HAP-1 (cell line): ENCODE results near the gene ANKRD11.

Experiments
- DNase-seq, 2 experiments: peaks; one replicate each; pipeline ENCODE4 v3.0.0-alpha.2; 2016 to 2020; ENCODE audit warnings: low spot score in 2 of 2
- H3K27me3 ChIP-seq: fragments of 250-450 bp; sonication (Bioruptor Pico); 2 replicates; pipeline ENCODE4 v1.5.1; 2020; ENCODE audit warnings: low read depth, mild to moderate bottlenecking, moderate library complexity
- H3K36me3 ChIP-seq: fragments of 250-450 bp; sonication (Bioruptor Pico); replicated peaks from 2 replicates; pipeline ENCODE4 v1.5.1; 2020; ENCODE audit warnings: mild to moderate bottlenecking
- H3K4me1 ChIP-seq: fragments of 250-450 bp; sonication (Bioruptor Pico); 2 replicates; pipeline ENCODE4 v1.5.1; 2020; ENCODE audit warnings: mild to moderate bottlenecking
- H3K4me3 ChIP-seq: fragments of 250-450 bp; sonication (Bioruptor Pico); 2 replicates; pipeline ENCODE4 v1.5.1; 2020; ENCODE audit warnings: mild to moderate bottlenecking, moderate library complexity
- H3K9me3 ChIP-seq: fragments of 250-450 bp; sonication (Bioruptor Pico); 2 replicates; pipeline ENCODE4 v1.5.1; 2020; ENCODE audit warnings: mild to moderate bottlenecking, moderate library complexity
- in situ Hi-C: fragments of 300-500 bp; cut with MboI; formaldehyde crosslinking; loops from 3 replicates; pipeline ENCODE4 v1.14.3; 2020; ENCODE audit warnings: low sequenced_read_pairs, inconsistent platforms, mixed read lengths

The ANKRD11 gene

GRCh38 chr16:89375686-89376085, 114.7 kb downstream of the ANKRD11 start:
- no peak for DNase-seq
- H3K4me3 ChIP-seq, result no peak overlapping the region
- no peaks in the 10 kb centered on the region for H3K27me3 ChIP-seq
- no peaks in the 10 kb centered on the region for H3K9me3 ChIP-seq
- H3K36me3 ChIP-seq, result 0 out of 2 replicates have a peak, but pooled peaks cover 3% of the 10 kb centered on the region
- no peaks in the 10 kb centered on the region for H3K4me1 ChIP-seq
- in situ Hi-C loops, result no loop called here

GRCh38 chr16:89375021-89375420, 115.3 kb downstream of the ANKRD11 start:
- no peaks in the 10 kb centered on the region for H3K9me3 ChIP-seq
- no peak overlapping the region for H3K4me3 ChIP-seq
- H3K36me3 ChIP-seq, result 0 out of 2 replicates have a peak, but pooled peaks cover 3% of the 10 kb centered on the region
- H3K27me3 ChIP-seq, result no peaks in the 10 kb centered on the region
- H3K4me1 ChIP-seq, result no peaks in the 10 kb centered on the region
- no peak for DNase-seq
- in situ Hi-C loops, result no loop called here

- DNase-seq, result no peak
Observed at GRCh38 chr16:89374393-89374960, 115.9 kb downstream of the ANKRD11 start.

GRCh38 chr16:89373355-89374110, 116.8 kb downstream of the ANKRD11 start:
- Histone ChIP-seq H3K9me3 (no peaks in the 10 kb centered on the region), H3K4me1 (no peaks in the 10 kb centered on the region), H3K36me3 (peaks cover 3% of the 10 kb centered on the region; the same call in 1 of the 2 replicates), H3K27me3 (no peaks in the 10 kb centered on the region), H3K4me3 (no peak overlapping the region)
- in situ Hi-C loops, result loop anchor here (25.0 kb wide), 1 partner anchor 111 kb away; no protein-coding TSS in a partner anchor
- no peak for DNase-seq

More at GRCh38 chr16:89374393-89374960, 115.9 kb downstream of the ANKRD11 start:
- H3K4me1 ChIP-seq, result no peaks in the 10 kb centered on the region
- H3K9me3 ChIP-seq, result no peaks in the 10 kb centered on the region
- peaks cover 3% of the 10 kb centered on the region; the same call in 1 of the 2 replicates for H3K36me3 ChIP-seq
- in situ Hi-C loops, result loop anchor here (25.0 kb wide), 1 partner anchor 112 kb away; no protein-coding TSS in a partner anchor
- H3K27me3 ChIP-seq, result no peaks in the 10 kb centered on the region
- no peak overlapping the region for H3K4me3 ChIP-seq

- Histone ChIP-seq H3K36me3 (peaks cover 3% of the 10 kb centered on the region; the same call in 1 of the 2 replicates), H3K4me3 (no peak overlapping the region), H3K9me3 (no peaks in the 10 kb centered on the region), H3K4me1 (no peaks in the 10 kb centered on the region), H3K27me3 (no peaks in the 10 kb centered on the region)
- in situ Hi-C loops, result loop anchor here (25.0 kb wide), 1 partner anchor 110 kb away; no protein-coding TSS in a partner anchor
- no peak for DNase-seq
Observed at GRCh38 chr16:89371968-89372634, 118.3 kb downstream of the ANKRD11 start.

- in situ Hi-C loops, result loop anchor here (25.0 kb wide), 1 partner anchor 109 kb away; no protein-coding TSS in a partner anchor
- peaks cover 3% of the 10 kb centered on the region; the same call in 1 of the 2 replicates for H3K36me3 ChIP-seq
- DNase-seq, result no peak
- H3K27me3 ChIP-seq, result no peaks in the 10 kb centered on the region
- no peak overlapping the region for H3K4me3 ChIP-seq
- no peaks in the 10 kb centered on the region for H3K4me1 ChIP-seq
- no peaks in the 10 kb centered on the region for H3K9me3 ChIP-seq
Observed at GRCh38 chr16:89371386-89371785, 119.0 kb downstream of the ANKRD11 start.

GRCh38 chr16:89370601-89371000, 119.8 kb downstream of the ANKRD11 start:
- no peaks in the 10 kb centered on the region for H3K9me3 ChIP-seq
- H3K27me3 ChIP-seq, result no peaks in the 10 kb centered on the region
- DNase-seq, result no peak
- H3K4me3 ChIP-seq, result no peak overlapping the region
- H3K36me3 ChIP-seq, result peaks cover 3% of the 10 kb centered on the region; the same call in 1 of the 2 replicates
- H3K4me1 ChIP-seq, result no peaks in the 10 kb centered on the region
- in situ Hi-C loops, result loop anchor here (25.0 kb wide), 1 partner anchor 108 kb away; no protein-coding TSS in a partner anchor

- Histone ChIP-seq H3K4me1 (no peaks in the 10 kb centered on the region), H3K36me3 (peaks cover 3% of the 10 kb centered on the region; the same call in 1 of the 2 replicates), H3K4me3 (no peak overlapping the region), H3K9me3 (no peaks in the 10 kb centered on the region), H3K27me3 (no peaks in the 10 kb centered on the region)
- DNase-seq, result no peak
- in situ Hi-C loops, result loop anchor here (25.0 kb wide), 1 partner anchor 108 kb away; no protein-coding TSS in a partner anchor
Observed at GRCh38 chr16:89370081-89370511, 120.3 kb downstream of the ANKRD11 start.

- H3K4me3 ChIP-seq, result no peak overlapping the region
- peaks cover 3% of the 10 kb centered on the region; the same call in 1 of the 2 replicates for H3K36me3 ChIP-seq
- H3K9me3 ChIP-seq, result no peaks in the 10 kb centered on the region
- no peaks in the 10 kb centered on the region for H3K27me3 ChIP-seq
- in situ Hi-C loops, result loop anchor here (25.0 kb wide), 1 partner anchor 107 kb away; no protein-coding TSS in a partner anchor
- H3K4me1 ChIP-seq, result no peaks in the 10 kb centered on the region
- DNase-seq, result no peak
Observed at GRCh38 chr16:89369266-89369895, 121.0 kb downstream of the ANKRD11 start.

GRCh38 chr16:89368604-89369249, 121.6 kb downstream of the ANKRD11 start:
- in situ Hi-C loops, result loop anchor here (25.0 kb wide), 1 partner anchor 106 kb away; no protein-coding TSS in a partner anchor
- Histone ChIP-seq H3K27me3 (no peaks in the 10 kb centered on the region), H3K36me3 (peaks cover 3% of the 10 kb centered on the region; the same call in 1 of the 2 replicates), H3K4me1 (no peaks in the 10 kb centered on the region), H3K9me3 (no peaks in the 10 kb centered on the region), H3K4me3 (no peak overlapping the region)
- DNase-seq, result no peak

GRCh38 chr16:89367538-89367915, 122.8 kb downstream of the ANKRD11 start:
- in situ Hi-C loops, result loop anchor here (25.0 kb wide), 1 partner anchor 105 kb away; no protein-coding TSS in a partner anchor
- Histone ChIP-seq H3K36me3 (no peaks in the 10 kb centered on the region; the same call in 1 of the 2 replicates), H3K4me1 (no peaks in the 10 kb centered on the region; the same call in 1 of the 2 replicates), H3K4me3 (no peak overlapping the region), H3K9me3 (no peaks in the 10 kb centered on the region), H3K27me3 (no peaks in the 10 kb centered on the region)
- no peak for DNase-seq
